Measurements from ENCODE around the gene OSGEP. TPM values are rescaled to one million over a fixed set of nuclear protein-coding genes. Genes with fewer than 3 reads are reported as not detected.

Gene OSGEP
- 46.5 and 51.5 TPM in 2 replicates for total RNA-seq

GRCh38 chr14:20454516-20455354, at the start of gene OSGEP, which contains the start of gene APEX1:
Gene OSGEP (minus strand): TSS chr14:20454812. CDS start chr14:20454683, 129 bp downstream.
Gene APEX1 (plus strand): TSS chr14:20455226. CDS start chr14:20455646, 420 bp downstream.

GRCh38 chr14:20469242-20469889, 14.8 kb upstream of the OSGEP start, which contains the start of gene PNP:
Gene PNP (plus strand): TSS chr14:20469406. CDS start chr14:20469525, 119 bp downstream.

DNA sequence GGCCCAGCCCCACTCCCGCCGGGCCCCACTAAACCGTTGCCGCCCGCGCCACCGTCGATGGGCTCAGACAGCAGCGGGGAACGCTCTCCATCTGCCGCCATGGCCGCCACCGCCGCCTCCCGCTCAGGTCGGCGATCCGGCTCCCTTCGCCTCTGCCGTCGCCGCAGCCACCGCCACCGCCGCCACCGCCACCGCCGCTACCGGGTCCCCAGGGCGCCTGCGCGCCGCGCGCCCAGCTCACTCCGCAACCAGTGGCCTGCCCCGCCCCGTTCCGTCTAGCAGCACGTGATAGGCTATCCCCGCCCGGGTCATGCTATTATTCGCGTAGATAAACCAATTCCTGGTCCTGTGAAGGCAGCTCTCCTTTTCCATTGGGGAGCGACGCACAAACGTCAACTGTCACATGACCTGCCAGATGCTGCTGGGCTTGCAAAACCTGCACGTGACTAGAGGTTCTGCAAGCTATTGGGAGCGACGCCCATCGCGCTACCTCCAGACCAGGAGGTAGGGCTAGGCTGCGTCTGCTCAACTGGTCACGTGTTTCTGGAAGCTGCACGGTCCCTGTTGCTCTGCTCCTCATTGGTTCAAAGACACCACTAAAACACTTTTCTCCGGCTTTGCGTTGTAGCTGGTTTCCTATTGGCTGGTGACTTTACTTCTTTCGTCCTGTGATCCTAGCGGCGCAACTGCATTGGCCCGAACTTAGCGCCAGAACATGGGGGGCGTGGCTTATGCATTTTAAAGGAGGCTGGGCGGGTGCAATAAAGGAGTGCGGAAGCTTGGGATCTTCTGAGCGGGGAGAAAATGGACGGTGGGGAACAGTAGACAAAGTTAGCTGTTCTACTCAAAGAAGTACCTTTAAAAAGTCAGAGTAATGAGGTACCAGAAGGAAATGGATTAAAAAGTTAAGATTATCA, 6.9 kb upstream of the OSGEP start, which contains the start of gene PIP4P1:
PIP4P1 (minus strand) TSS at position 210 of the 917 bp plus-strand sequence; CDS start at position 101, 109 bp downstream.

GRCh38 chr14:20435582-20436362, 18.8 kb downstream of the OSGEP start, which contains the start of gene KLHL33:
Gene KLHL33 (minus strand): TSS chr14:20436166. CDS start chr14:20435811, 355 bp downstream.

GRCh38 chr14:20412876-20413743, 41.5 kb downstream of the OSGEP start, which contains the start of gene TEP1:
Gene TEP1 (minus strand): TSS chr14:20413501. CDS start chr14:20408439, 5,062 bp downstream.

Other genes starting within 250 kb of the OSGEP start
- not detected in 2 replicates for gene OR11H6, start 231.1 kb downstream of the OSGEP start, total RNA-seq
- not detected in 2 replicates for gene OR11H7, start 225.8 kb downstream of the OSGEP start, total RNA-seq
- not detected in 2 replicates for gene OR11H4, start 215.5 kb downstream of the OSGEP start, total RNA-seq
- 25.2 and 26.2 TPM in 2 replicates for gene TTC5, start 148.9 kb downstream of the OSGEP start, total RNA-seq
- gene CCNB1IP1, start 121.5 kb downstream of the OSGEP start, total RNA-seq = 51.2 and 60.2 TPM in 2 replicates
- 11.5 and 22.1 TPM in 2 replicates for gene PARP2, start 111.2 kb downstream of the OSGEP start, total RNA-seq
- 15.1 and 27.4 TPM in 2 replicates for gene TEP1, start 41.3 kb downstream of the OSGEP start, total RNA-seq
- gene KLHL33, start 18.6 kb downstream of the OSGEP start, total RNA-seq = 0.11 and 0.12 TPM in 2 replicates
- 79.0 and 82.6 TPM in 2 replicates for gene APEX1, start 414 bp upstream of the OSGEP start, total RNA-seq
- gene PIP4P1, start 6.6 kb upstream of the OSGEP start, total RNA-seq = 28.1 and 39.4 TPM in 2 replicates
- 39.4 and 48.6 TPM in 2 replicates for gene PNP, start 14.6 kb upstream of the OSGEP start, total RNA-seq
- not detected in 2 replicates for gene RNASE10, start 50.7 kb upstream of the OSGEP start, total RNA-seq
- gene RNASE9, start 106.2 kb upstream of the OSGEP start, total RNA-seq = not detected in 2 replicates
- gene RNASE11, start 133.2 kb upstream of the OSGEP start, total RNA-seq = not detected in 2 replicates
- not detected in 2 replicates for gene RNASE12, start 136.6 kb upstream of the OSGEP start, total RNA-seq
- not detected in 2 replicates for gene OR6S1, start 186.9 kb upstream of the OSGEP start, total RNA-seq
- gene RNASE4, start 229.7 kb upstream of the OSGEP start, total RNA-seq = 15.8 and 21.6 TPM in 2 replicates
- 5.3 and 5.4 TPM in 2 replicates for gene ANG, start 234.0 kb upstream of the OSGEP start, total RNA-seq